Effector CD8-positive, alpha-beta T cell (primary cell): Measurements from ENCODE around the gene COG3.
A peak's percentile ranks its signal among the peaks of the same experiment; 100 is the strongest.
"Not testable (repeated sequence)": the region's sequence is repeated elsewhere in the genome, so short reads cannot be mapped to it uniquely, and the experiment has no call there.

ENCODE experiments used
- DNase-seq: peaks from one replicate; lab custom pipeline; 2025; lab: John Stamatoyannopoulos, UW
- total RNA-seq, 4 experiments: gene quantifications; one replicate each; lab custom pipeline; 2026; lab: John Stamatoyannopoulos, UW

Gene COG3
- 95.2 to 132 (median 102) reads per million in 4 experiments for total RNA-seq

DNA sequence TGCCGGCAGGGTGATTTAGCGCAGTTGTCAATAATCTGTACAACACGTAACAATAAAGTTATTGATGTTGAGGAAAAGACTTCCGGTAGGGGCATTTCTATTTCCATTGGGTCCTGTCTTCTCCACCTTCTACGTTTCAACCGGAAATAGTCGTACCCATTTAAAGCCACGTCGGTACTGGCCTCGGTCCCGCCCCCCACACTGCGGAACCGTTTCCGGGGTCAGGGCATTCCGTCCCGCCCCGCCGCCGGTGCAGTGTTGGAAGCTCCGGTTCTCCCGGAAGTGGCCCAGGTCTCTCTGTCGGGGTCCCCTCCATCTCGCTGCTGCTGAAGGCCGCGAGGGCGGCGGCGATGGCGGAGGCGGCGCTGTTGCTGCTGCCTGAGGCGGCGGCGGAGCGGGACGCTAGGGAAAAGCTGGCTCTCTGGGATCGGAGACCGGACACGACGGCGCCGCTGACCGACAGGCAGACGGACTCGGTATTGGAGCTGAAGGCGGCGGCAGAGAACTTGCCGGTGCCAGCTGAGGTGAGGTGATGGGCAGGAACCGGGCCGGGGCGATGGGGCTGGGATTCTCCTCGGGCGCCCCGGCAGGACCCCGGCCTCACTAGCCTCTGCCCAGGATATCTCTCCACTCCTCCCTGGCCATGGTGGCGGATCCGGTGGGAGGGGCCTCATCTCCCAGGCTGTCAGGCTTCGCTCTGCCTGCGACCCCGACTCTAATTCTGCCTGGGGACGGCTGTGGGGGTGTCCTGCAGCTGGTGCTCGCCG lies at the start of gene COG3:
Gene COG3, plus strand, starts transcription at position 253 of the 767 bp plus-strand sequence. Its CDS starts 98 bp downstream, at position 351.
- peak; percentile 90 for DNase-seq

DNA sequence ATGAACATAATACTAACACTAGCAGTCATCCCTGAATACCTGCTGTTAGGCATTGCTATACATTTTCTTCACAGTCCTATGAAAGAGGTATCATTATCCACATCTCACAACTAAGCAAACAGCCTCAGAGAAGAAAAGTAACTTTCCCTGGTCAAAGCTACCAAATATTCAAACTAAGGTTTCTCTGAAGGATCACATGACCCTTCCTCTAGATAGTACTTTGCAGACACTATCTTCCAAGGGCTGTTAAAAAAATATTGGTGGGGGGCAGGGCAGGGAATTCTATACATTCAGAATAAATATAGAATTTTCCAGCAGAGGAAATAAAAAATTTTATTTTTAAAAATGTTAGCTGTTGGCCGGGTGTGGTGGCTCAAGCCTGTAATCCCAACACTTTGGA lies 49.6 kb upstream of the COG3 start:
- DNase-seq: no peak

DNA sequence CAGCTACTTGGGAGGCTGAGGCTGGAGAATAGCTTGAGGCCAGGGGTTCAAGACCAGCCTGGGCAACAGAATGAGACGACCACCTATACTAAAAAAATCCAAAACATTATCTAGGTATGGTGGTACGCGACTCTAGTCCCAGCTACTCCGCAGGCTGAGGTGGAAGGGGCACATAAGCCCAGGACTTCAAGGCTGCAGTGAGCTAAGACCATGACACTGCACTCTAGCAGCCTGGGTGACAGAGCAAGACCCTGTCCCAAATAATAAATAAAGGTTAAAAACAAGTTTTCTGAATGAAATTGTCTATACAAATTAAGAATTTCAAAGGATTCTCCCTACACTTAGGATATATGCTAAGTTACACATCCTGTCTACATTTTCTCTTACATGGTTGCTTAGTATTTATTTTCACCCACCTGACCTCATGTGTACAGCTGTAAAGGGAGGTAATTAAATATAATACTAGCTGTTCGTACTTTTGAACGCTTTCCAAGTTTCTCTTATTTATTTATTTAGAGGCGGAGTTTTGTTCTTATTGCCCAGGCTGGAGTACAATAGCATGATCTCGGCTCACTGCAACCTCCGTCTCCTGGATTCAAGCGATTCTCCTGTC lies 48.1 kb upstream of the COG3 start:
- DNase-seq: no peak

DNA sequence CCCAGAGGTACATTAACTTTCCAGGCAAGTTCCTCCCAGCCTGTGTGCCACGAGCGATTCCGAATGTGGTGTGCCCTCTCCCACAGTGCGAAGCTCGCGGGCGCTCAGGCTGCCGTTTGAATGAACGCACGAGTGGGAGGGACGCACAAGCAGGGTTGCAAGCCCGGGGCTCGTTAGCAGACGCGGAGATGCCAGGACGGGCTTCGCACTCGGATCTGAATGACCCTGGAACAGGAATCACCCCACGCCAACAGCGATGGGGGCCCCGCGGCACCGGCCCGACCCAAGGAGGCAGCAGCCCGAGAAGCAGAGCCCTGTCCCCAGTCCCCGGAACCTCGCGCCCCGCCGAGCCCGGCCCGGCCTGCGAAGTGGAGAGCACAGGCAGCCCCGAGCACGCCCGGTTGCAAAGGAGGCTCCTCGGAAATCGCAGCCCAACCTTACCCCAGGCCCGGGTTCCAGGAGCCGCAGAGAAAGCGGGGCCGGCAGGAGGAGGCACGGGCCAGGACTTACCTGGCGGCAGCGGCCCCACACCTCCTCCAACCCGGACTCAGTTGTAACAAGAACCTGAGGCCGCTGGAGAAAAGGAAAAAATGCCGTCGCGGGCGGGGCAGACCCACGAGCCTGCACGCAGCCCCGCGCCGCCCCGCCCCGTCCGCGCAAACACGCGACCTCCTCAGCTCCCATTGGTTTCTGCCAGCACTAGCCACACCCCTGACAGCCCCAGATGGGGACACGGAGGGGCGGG lies 46.8 kb upstream of the COG3 start, which contains the start of gene SLC25A30:
Gene SLC25A30, minus strand, starts transcription at position 584 of the 745 bp plus-strand sequence. CDS start 6,948 bp downstream, outside the sequence.
- DNase-seq: peak; percentile 88

DNA sequence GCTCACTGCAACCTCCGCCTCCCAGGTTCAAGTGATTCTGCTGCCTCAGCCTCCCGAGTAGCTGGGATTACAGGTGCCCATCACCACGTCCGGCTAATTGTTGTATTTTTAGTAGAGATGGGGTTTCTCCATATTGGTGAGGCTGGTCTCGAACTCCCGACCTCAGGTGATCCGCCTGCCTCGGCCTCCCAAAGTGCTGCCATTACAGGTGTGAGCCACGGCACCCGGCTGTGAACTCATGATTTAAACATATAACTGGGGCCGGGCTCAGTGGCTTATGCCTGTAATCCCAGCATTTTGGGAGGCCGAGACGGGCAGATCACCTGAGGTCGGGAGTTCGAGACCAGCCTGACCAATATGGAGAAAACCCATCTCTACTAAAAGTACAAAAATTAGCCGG lies 45.4 kb upstream of the COG3 start:
- DNase-seq: not testable (repeated sequence)

- no peak for DNase-seq
Observed at GRCh38 chr13:45419945-45420344, 44.8 kb upstream of the COG3 start.

DNA sequence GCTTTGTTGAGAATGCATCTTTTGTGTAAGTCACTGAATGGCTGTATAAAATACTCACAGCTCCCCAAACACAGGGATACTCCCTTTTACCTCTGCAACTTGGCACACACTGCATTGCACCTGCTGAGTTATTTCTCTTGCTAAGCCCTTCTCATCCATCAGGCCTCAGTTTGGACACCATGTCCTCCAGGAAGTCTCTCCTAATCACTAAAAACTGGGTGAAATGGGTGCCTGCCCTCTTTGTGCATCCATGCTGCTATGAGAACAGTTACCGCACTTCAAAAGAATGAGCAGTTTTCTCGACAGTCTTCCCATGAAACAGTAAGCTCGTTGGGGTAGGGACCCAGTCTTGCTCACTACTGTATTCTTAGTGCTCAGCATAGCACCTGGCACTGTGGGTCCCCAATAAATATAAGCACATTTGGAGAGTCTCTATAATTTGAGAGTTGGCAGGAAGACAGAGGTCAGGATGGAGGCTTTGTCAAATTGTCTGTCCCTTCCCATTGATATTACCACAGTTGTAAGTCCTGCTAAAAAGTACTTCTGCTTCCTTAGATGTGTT lies 41.9 kb upstream of the COG3 start:
- no peak for DNase-seq

GRCh38 chr13:45426056-45426841 lies 38.5 kb upstream of the COG3 start:
- not testable (repeated sequence) for DNase-seq

DNA sequence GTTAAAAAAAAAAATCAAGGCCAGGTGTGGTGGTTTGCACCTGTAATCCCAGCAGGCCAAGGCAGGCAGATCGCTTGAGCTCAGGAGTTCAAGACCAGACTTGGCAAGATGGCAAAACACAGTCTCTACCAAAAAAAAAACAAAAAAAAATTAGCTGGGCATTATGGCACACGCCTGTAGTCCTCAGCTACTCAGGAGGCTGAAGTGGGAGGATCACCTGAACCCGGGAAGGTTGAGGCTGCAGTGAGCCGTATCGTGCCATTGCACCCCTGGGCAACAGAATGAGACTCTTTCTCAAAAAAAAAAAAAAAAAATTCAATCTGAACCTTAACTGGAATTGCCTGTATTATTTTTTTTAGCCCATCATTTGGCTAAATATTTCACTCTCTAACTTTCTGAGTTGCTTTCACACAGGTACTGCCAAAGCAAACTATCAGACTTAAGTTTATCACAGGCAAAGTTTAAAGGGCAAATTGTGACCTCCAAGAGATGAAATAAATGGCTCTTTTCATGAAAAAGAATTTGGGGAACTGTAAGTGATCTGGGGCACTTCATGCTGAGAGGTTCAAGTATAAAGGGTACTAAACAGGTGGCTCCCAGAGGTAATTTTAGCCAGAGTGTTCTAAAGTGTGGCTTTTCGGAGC lies 31.9 kb upstream of the COG3 start:
- no peak for DNase-seq

DNA sequence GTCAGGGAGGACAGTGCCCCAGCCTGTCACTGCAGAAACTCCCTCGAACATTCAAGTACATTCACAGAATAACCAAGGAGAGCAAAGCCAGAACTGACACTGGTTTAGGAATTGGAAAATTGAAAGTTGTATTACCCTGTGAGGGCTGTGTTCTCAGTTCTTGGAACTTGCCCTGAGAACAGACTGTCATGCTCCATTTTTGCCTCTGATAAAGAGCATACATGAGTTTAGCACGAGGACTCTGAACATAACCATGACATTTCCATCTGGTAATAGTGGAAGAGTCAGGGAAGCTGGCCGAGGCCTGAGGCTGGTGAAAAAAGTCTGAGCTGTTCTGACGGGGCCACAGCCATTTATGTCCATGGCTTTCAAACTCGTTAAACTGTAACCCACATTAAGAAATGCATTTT lies 31.4 kb upstream of the COG3 start:
- DNase-seq: no peak

- DNase-seq: no peak
Observed at GRCh38 chr13:45434556-45435371, 30.0 kb upstream of the COG3 start.

- no peak for DNase-seq
Observed at GRCh38 chr13:45436332-45436731, 28.4 kb upstream of the COG3 start.

- DNase-seq: no peak
Observed at GRCh38 chr13:45436953-45437352, 27.8 kb upstream of the COG3 start.

- DNase-seq: no peak
Observed at GRCh38 chr13:45437947-45438346, 26.8 kb upstream of the COG3 start.

GRCh38 chr13:45439008-45439407 lies 25.7 kb upstream of the COG3 start:
- DNase-seq: no peak

DNA sequence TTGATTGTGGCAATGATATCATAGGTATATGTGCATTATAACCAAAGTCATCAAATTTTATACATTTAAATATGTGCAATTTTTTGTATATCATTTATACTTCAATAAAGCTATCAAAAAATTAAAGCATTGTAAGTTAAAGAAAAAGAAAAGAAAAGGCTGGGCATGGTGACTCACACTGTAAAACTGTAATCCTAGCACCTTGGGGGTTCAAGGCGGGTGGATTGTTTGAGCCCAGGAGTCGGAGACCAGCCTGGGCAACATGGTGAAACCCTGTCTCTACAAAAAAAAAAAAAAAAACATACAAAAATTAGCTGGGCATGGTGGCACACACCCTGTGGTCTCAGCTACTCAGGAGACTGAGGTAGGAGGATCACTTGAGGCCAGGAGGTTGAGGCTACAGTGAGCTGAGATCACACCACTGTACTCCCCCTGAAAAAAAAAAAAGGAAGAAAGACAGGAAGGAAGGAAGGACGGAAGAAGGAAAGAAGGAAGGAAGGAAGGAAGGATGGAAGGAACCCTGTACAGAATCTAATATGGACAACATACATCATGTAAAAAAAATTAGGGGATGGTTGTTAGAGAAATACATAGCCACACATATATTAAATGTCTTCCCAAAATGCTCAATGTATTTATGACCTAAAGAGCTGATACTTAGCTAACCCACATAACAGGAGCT lies 24.8 kb upstream of the COG3 start:
- DNase-seq: no peak

GRCh38 chr13:45441633-45442032 lies 23.1 kb upstream of the COG3 start:
- DNase-seq: no peak

DNA sequence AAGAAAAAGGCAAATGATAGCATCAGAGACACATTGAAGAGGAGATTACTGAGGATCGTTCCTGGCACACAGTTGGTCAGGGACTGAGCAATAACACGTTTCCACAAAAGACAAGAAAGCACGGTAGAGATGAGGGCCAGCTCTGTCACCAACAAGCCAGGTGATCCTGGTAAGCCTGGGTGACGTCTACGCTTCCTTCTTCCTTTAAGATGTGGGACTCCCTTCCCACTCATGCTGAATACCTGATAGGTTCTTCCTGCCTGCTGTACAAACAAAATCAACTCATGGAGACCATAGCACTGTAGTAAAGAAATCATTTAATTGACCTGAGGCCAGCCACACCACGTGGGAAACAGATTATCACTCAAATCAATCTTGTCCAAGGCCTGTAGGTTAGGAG lies 19.7 kb upstream of the COG3 start:
- DNase-seq: no peak

- DNase-seq: no peak
Observed at GRCh38 chr13:45446181-45446580, 18.6 kb upstream of the COG3 start.
